K562 (cell line): Measurements from ENCODE around the gene DNER.

Experiments
- ARNT ChIP-seq, 2 experiments: fragments of 450-650 bp; IDR thresholded peaks; 2 replicates each; pipeline ENCODE4 v1.6.1; 2016; ENCODE audit warnings: mild to moderate bottlenecking in 1 of 2
- EP300 ChIP-seq: IDR thresholded peaks from 2 replicates; pipeline ENCODE4 v1.6.1; 2012; ENCODE audit warnings: low read length, improper control_type of control experiment
- GTF2E2 ChIP-seq: fragments of 200-800 bp; sonication (Bioruptor generic); IDR thresholded peaks from 2 replicates; pipeline ENCODE4 v1.6.1; 2016; ENCODE audit warnings: missing genetic modification characterization, missing compliant biosample characterization
- JUN ChIP-seq, 2 experiments: sonication (generic) in 1 of 2; formaldehyde crosslinking in 1 of 2; IDR thresholded peaks; 2 replicates each; pipeline versions ENCODE4 v1.6.1 to v1.8.0; 2012 to 2022; ENCODE audit warnings: borderline replicate concordance in 2 of 2, mild to moderate bottlenecking in 2 of 2, improper control_type of control experiment in 1 of 2, low read depth in 1 of 2, low read length in 1 of 2, missing genetic modification reagents in 1 of 2
- NFE2L1 ChIP-seq: fragments of 450-650 bp; IDR thresholded peaks from 2 replicates; pipeline ENCODE4 v1.6.1; 2016; ENCODE audit warnings: missing genetic modification characterization, low read depth, mild to moderate bottlenecking, missing compliant biosample characterization, moderate library complexity, borderline replicate concordance
- NR4A1 ChIP-seq, 2 experiments: fragments of 250-450 bp in 1 of 2; fragments of 450-650 bp in 1 of 2; sonication (Bioruptor Pico) in 1 of 2; IDR thresholded peaks; 2 replicates each; pipeline versions ENCODE4 v1.4.0 to v1.6.1; 2016 to 2020; ENCODE audit warnings: mild to moderate bottlenecking in 2 of 2, missing compliant biosample characterization in 1 of 2, missing genetic modification characterization in 1 of 2, moderate library complexity in 1 of 2
- POLR2A ChIP-seq: fragments of 450-650 bp; conservative IDR thresholded peaks from 2 replicates; pipeline ENCODE4 v1.6.1; 2016
- PRMT5 ChIP-seq: sonication (generic); formaldehyde crosslinking; IDR thresholded peaks from 2 replicates; pipeline ENCODE4 v1.5.0; 2020; ENCODE audit warnings: missing genetic modification reagents
- RNF2 ChIP-seq: sonication (generic); IDR thresholded peaks from 2 replicates; pipeline ENCODE4 v1.6.1; 2016
- TGIF2 ChIP-seq: sonication (generic); formaldehyde crosslinking; IDR thresholded peaks from 2 replicates; pipeline ENCODE4 v1.8.1; 2022; ENCODE audit warnings: mild to moderate bottlenecking, missing genetic modification reagents, moderate library complexity
- YY1 ChIP-seq, 3 experiments: IDR thresholded peaks; 2 replicates each; pipeline ENCODE4 v1.6.1; 2011; ENCODE audit warnings: low read length in 2 of 3, mild to moderate bottlenecking in 2 of 3, moderate library complexity in 2 of 3, borderline replicate concordance in 1 of 3, control low read depth in 1 of 3, low read depth in 1 of 3; ENCODE audit not compliant: insufficient read depth in 3 of 3, insufficient replicate concordance in 2 of 3, control insufficient read depth in 1 of 3, insufficient read length in 1 of 3; ENCODE audit errors: extremely low read depth in 1 of 3
- ZNF780A ChIP-seq: fragments of 250-450 bp; sonication (Bioruptor Pico); IDR thresholded peaks from 2 replicates; pipeline ENCODE4 v1.5.0; 2021; ENCODE audit warnings: mild to moderate bottlenecking

- TF ChIP-seq YY1 (IDR thresholded peaks at IDR 0.05; ENCODE audit: borderline replicate concordance in 1 of 3, control insufficient read depth in 1 of 3, extremely low read depth in 1 of 3, insufficient read depth in 3 of 3, insufficient read length in 1 of 3, insufficient replicate concordance in 2 of 3, low read depth in 1 of 3, low read length in 2 of 3) (no peak), EP300 (no peak), GTF2E2 (tag) (no peak), ARNT (IDR thresholded peaks at IDR 0.05) (no peak), TGIF2 (CRISPR knock-in tag) (no peak), NFE2L1 (tag) (no peak), JUN (IDR thresholded peaks at IDR 0.05; ENCODE audit: borderline replicate concordance, low read depth, low read length) (no peak), JUN (CRISPR knock-in tag; IDR thresholded peaks at IDR 0.05; ENCODE audit: borderline replicate concordance) (no peak), ZNF780A (no peak), RNF2 (no peak), POLR2A (no peak), PRMT5 (no peak), NR4A1 (CRISPR knock-in tag; IDR thresholded peaks at IDR 0.05) (no peak), NR4A1 (tag; IDR thresholded peaks at IDR 0.05) (no peak)
Measured at GRCh38 chr2:229475778-229476177, 238.6 kb downstream of the DNER start.
